A673 (cell line): ENCODE results near the gene LUC7L2.

Source experiments
- CTCF ChIP-seq: fragments of 300-800, 200-600 bp; sonication (generic); conservative IDR thresholded peaks from 2 replicates; pipeline ENCODE4 v1.5.1; 2017; ENCODE audit warnings: low read depth, mild to moderate bottlenecking, antibody characterized with exemption, low read length, moderate library complexity, mixed read lengths
- EZH2 ChIP-seq: fragments of 200-600 bp; sonication (generic); IDR thresholded peaks from 2 replicates; pipeline ENCODE4 v1.6.1; 2017; ENCODE audit warnings: borderline replicate concordance, low read depth, mild to moderate bottlenecking, mixed read lengths, antibody characterized with exemption, low read length; ENCODE audit not compliant: poor library complexity, severe bottlenecking

GRCh38 chr7:139471740-139472353 is 112.2 kb downstream of the LUC7L2 start:
- TF ChIP-seq CTCF, result no peak
- no peak for TF ChIP-seq EZH2
